HG03354 (cell line): ENCODE results near the gene DAGLA.

Experiments
- ATAC-seq: cut with Tn5 transposase; IDR thresholded peaks from one replicate; pipeline ENCODE4 v1.9.1; 2021; ENCODE audit warnings: mild to moderate bottlenecking; ENCODE audit not compliant: unreplicated experiment, poor library complexity, severe bottlenecking

Gene DAGLA

DNA sequence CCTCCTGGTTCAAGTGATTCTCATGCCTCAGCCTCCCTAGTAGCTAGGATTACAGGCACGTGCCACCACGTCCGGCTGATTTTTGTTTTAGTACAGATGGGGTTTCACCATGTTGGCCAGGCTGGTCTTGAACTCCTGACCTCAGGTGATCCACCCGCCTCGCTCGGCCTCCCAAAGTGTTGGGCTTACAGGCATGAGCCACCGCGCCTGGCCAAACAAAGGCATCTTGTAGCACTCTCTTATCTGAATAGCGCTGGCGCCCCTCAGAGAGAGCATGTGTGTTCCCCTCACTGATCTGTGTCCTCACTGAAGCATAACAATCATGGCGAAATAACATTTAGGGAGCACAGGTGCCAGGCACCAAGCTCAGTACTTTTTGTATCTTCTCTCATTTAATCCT, 7.2 kb downstream of the DAGLA start:
- no peak for ATAC-seq

DNA sequence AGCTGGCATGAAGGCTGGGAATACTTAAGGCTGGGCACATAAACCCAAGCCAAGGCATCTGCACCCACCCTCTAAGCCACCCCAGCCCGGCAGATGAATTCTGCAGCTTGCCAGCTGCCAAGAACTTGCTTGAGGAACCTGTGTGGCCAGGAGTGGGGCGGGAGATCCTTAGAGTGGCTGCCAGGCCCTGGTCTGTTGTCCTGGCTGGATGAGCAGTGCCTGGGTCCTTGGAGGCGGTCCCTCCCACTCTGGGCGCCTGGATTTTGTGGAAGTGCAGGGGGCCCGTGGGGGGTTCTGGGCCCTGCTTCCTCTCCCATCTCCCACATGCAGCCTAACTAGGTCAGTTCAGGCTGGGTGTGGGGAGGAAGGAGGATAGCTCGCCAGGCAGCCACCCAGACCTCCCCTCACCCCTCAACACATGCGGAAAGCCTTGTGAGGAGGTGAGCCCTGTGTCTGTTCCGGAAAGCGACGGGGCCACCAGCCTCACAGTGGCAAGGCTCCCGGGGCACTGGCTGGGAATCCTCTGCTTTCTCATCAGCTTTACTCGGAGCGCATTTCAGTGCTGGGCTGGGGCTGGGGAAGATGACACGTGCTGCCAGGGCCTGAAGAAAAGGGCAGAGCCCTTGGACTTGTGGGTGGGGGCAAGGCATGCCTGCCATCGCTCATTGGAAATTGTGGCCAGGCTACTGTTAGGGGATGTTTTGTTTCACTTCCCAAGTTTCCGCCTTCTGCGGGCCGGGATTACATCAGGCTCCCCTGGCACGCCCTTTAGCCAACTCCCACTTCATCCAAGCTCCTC, 8.4 kb downstream of the DAGLA start:
- no peak for ATAC-seq

DNA sequence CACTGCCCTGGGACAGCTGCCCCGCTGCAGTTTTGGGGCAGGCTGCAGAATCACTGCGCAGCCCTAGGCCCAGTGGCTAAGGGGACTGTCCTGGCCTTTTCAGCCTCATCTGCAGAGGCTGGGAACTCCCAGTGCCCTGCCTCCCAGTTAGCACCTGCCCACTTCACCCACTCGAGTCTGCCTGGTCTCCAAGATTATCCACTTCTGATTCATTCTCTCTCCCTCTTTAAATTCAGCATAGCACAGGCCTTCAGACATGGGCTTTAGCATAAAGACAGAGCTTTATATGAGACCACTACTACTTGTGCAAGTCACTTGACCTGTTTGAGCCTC, 8.9 kb downstream of the DAGLA start:
- ATAC-seq: no peak

DNA sequence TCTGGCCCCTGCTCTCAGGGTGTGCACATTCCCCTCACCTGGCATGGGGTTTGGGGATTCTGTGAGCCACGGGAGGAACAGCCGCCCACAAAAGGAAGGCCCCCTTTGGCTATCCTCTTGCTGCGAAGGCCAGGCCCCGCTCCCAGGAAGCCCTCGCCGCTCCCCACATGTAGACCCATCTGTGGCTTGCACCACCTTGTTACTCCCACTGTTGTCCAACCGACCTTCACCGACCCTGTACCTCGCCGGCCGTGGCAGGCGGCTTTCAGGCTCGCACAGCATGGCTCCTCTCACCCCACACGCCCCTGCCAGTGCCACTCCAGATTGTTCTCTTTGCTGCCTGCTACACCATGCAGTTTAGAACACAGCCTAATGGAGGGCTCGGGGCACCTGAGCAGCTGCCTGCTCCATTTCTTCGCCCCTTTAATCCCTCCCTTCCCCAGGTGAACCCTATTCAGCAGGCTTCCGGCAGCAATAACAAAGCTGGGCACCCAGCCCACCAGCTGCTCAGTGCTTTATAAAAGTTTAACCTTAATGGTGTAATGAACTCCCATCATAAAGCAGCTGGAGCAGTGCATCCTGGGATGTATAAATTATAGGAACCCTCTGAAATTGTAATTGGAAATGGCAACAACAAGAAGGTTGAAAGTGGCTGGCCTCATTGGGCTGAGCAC, 10.7 kb downstream of the DAGLA start:
- no peak for ATAC-seq

DNA sequence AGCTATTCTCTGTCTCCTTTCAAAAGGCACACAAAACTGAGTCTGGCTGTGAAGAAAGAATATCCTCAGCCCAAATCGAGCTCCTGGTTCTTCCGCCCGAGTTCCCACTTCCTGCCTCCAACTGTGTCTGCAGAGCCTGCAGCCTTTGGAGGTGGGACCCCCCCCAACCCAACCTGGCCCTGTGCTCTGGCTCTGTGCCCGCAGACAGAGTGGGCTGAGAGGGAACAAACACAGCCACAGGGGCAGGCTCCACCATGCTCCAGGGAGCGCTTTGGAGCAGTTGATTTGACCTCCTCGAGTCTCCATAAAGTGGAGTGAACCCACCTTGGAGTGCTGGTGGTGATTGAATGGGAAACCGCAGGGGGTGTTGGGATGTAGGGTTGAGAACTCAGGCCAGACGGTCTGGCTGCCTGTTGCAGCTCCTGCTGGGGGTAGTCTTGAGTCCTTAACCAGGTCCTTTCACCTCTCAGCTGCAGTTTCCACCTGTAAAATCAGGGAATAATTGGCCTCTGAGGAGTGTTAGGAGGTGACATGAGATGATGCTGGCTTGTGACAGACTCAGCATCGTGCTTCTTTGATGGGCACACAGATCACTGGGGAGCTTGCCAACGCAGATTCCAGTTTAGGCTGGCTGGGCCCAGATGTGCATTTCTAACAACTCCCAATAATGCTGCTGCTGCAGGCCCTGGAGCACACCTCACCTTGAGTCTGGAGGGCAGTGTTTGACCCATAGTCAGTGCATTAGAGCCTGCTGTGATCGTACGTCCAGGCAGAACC, 11.4 kb downstream of the DAGLA start:
- ATAC-seq: no peak

DNA sequence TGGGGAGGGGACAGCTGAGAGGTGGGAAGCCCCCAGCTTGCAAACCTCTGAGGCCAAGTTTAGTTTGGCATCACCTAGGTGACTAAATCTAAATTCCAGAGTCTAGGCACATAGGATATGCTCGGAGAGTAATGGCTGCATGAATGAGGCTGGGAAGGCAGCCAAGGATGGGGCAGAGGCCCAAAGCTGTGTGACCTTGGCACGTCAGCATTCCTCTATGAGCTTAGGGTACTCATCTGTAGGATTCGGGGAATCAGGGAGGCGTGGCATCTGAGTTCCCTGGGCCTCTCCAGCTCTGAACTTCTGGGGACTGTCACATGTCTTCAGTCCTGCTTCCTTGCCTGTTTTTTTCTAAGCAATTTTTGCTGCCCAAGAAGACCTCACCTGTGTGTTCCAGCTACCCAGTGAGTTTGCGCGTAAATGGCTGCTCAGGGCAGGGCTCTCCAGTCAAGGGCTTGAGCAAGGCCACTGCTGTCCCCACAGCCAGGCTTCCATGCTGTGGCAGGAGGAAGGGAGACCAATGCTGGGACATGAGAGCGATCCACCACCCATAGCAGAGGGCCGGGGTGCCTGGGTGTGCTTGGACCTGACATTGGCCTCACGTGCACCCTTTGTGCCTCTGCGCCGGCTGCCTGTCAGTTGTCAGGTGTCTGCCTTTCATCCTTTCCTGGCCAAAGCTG, 13.9 kb downstream of the DAGLA start:
- ATAC-seq: no peak

DNA sequence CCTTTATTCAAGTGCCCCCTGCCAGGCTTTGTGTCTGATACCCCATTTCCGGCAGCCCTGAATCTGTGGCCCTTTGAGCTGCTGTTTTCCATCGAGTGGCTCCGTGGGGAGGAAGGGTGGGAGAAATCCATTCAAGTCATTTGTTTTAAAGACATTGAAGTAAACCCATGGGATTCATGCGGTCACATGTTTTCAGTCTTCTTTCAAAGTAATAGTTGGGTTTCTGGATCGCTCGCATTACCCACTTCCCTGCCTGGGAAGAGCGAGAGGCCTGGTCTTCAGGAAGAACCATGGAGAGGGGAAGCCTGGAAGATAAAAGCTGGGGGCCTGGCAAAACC, 14.4 kb downstream of the DAGLA start:
- no peak for ATAC-seq

DNA sequence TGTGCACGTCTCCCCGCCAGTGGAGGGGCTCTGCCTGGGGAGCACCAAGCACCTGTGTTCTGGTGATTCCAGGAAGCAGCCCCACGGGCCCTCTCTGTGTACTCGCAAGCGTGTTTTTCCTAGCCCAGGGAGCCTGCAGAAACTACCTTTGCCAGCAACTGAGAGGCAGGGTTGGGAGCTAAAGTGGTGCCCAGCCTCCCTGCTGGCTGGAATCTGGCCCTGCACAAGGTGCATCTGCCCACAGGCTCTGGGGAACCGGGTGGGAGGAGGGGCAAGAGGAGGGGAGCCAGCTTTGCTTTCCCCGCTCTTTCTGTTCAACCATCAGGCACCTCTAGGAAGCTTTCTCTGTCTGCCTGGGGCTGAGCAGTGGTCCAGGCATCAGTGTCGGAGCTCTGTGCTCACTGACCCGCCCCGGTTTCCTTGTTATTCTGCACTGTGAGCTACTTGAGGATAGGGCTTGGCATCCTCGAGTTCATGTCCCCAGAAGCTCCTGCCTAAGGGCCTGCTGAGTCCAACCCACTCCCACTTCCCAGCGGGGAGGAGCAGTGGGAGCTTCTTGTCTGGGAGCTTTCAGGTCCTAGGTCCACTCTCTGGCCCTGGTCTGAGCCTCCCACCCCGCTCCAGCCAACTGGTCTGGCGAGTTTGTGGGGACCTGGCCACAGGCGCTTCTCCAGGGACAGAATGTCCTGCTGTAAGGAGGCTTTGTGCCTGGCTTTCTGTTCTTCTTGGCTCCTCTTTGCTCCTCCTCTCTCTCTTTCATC, 14.9 kb downstream of the DAGLA start:
- no peak for ATAC-seq

DNA sequence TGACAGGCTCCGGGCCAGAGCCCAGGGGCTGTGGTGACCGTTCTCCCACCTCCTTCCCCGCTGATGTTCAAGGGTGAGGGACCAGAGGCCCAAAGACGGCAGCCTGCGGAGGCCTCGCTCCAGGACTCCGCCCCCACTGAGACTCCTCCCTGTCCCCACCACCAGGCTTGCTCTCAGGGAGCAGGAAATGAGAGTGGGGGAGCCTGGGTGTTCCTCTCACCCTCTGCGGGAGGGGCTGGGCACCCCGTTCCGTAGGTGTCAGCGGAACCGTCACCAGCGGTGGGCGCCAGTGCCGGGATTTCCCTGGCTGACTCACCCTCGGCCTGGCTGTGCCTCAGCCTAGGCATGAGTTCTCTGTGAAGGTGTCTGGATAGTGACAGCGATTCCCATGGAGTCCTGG, 15.7 kb downstream of the DAGLA start:
- ATAC-seq: no peak

DNA sequence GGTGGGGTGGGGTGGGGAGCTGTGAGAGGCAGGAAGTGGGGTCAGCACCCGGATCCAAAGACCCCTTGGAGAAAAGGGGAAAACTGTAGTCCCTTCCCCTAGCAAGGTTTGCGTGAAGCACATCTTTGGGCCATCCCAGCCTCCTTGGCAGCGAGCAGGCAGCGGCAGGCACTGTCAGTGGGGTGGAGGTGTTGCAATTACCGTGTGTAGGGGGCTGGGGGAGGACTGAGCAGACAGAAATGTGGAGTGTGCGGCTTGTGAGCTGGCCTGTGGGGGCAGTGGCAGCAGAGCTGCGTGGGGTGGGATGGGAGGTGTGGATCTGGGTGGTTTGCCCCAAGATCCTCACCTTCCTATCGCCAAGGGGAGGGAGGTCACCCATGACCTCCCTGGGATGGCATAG, 16.4 kb downstream of the DAGLA start:
- ATAC-seq: no peak

DNA sequence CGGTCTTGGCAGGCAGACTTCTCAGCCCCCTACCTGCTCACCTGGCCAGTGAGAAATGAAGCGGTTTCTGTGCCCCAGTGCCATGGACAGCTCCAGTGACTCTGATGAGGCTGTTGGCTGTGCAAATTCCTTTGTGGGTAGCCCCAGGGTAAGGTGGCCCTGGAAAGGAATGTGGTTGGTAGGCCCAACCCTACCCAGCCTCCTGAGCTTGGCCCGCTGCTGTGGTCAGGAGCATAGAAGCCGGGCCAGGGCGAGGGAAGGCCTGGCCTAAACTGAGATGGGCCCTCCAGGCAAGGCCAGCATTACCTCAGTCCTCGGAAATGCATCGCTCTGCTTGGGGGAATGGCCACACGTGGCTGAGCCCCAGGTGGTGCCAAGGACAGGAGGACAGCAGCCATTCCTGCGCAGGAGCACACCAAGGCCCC, 16.9 kb downstream of the DAGLA start:
- ATAC-seq: no peak

DNA sequence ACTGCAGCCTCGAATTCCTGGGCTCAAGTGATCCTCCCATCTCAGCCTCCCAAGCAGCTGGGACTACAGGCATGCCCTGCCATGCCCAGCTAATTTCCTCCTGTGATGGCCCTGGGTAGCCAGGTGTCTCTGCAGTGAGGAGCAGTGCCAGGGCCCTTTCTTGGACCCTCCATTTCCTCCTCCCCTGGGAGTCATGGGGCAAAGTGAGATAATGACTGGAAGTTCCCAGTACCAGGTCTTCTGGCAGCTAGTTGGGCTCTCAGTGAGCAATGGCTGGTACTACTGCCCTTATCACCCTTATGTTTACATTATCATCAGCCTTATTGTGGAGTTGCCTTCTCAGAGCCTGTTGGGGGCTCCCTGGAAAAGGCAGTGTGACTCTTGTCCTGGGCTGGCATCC, 17.6 kb downstream of the DAGLA start:
- no peak for ATAC-seq

DNA sequence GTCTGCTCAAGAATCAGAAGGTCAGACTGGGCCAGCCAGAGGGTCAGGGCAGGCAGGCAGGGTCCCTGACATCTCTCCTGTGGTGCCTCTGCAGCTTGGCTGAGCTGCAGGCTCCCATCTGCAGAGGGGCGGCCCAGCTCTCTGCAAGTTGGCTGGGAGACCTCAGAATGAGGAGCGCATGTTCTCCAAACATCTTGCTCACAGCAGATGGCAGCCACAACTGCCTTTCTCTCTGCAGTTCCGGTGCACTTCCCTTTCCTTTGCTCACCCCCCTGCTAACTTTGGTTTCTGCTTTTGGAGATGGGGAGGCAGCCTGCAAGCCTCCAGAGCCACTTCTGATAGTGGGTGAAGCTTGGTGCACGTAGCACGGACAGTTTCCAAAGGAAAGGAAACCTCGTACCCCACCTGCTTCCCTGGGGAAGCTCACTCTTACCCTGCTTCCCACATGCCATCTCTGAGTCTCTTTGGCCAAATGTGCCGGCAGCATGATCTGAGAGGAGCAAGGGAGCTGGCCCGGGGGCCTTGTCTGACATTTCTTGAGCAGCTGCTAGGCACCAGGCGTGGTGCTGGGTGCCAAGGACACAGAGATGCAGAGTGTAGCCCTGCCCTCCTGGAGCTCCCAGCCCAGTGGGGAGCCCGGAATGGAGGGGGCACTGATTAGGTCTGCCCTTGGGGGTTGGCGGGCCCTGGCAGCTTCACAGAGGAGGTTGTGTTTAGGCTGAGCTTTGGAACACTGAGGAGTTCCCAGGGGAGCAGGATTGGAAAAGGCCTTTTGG, 18.2 kb downstream of the DAGLA start:
- ATAC-seq: no peak

DNA sequence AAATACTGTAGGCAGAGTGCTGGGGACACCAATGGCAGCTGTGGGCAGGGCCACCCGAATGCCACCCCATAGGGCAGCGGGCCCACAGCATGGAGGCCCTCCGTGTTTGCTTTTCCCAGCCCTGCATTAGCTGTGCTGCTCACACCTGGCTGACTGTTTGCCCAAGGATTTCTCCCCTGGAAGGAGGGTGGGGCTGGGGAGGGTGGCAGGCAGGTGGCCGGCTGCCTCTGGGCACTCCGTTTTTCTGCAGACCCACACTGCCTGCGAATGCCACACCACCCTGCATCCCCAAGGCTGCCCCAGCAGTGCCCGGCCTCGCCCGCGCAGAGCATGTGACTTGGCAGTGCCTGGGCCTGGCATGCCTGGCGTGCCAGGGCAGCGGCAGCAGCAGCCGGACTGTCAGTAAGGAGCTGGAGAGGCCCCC, 19.6 kb downstream of the DAGLA start:
- no peak for ATAC-seq

DNA sequence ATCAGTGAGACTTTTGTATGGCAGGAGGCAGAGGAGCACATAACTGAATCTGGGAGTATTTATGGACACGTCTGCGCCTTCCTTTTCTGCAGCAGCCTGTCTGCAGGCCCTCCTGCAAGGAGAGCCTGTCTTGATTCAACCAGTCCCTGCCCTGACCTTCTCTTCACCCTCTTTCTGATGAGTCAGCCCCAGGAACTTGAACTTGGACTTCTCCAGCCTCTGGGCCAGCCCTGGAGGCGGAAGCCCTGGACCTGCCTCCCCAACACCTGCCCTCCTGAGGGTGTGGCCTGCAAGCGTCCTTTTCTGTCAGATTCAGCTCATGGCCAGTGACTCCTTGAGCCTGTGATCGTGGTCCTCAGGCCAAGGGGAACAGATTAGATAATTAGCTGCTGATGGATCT, 20.0 kb downstream of the DAGLA start:
- no peak for ATAC-seq

DNA sequence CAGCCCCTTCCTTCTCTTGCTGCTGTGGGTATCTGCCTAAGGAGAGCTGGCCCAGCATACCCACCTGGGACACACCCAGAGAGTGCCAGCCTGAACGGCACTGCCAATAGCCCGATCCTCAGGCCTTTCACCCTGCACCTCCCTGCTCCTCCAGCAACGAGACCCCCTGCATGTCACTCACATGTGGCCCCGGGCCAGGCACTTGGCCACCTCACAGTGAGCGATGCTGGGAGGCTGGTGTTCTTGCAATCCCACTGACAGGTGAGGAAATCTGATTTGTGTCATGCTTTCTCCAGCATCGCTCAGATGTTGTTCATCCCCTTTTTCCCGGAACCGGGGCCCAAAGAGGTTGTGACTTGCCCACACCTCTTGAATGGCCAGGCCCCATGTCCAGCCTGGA, 20.5 kb downstream of the DAGLA start:
- ATAC-seq: no peak

DNA sequence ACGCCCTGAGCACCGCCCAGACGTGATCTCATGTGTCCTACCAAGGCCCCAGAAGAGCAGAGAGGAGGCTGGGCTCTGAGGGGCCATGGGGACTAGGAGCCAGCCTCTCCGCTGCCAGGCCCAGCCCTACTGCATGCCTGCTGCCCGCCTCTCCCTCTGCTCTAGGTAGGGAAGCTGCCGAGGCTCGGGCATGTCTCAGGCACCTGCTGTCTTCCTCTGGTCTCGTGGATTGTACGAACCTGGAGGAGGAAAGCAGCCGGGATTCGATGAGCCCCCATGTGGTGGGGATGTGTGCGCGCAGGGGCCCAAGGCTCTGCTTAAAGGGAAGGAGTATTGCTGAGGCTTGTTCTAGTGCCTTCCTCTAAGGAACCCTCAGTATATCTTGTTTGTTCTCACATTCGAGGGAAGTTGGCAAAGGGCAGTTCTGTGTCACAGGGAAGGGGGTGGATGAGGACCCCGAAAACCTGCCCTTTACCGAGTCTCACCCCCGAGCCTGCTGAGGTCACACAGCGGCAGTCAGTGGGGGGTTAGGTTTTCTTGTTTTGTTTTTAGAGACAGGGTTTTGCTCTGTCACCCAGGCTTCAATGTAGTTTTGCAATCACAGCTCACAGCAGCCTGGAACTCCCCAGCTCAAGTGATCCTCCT, 21.2 kb downstream of the DAGLA start:
- no peak for ATAC-seq

DNA sequence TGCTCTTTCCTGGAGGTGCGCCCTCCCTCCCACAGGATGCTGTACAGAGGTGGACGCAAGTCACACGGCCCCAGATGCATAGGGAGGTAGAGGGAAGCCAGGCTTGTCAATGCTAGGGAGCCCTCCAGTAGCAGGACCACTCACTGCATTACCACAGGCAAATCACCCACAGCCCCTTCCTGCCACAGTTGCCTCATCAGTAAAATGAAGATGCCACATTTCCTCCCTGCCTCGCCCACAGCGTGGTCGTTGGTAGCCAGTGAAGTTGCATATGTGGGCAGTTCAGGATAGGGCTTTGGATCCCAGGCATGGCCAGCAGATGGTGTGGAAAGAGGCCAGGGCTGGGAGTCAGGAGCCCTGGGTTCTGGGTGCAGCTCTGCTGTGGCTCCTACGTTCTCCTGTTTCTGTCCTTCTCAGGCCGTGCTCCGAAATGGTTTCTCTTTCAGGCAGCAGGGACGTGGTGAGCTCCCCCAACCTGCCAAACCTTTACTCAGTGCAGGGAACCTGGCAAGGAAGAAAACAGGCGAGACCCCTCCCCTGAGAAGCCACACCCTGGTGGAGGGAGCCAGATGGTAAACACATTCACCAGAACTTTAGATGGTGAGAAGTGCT, 22.6 kb downstream of the DAGLA start:
- no peak for ATAC-seq
